ENCODE measurements around the gene CC2D1B. TPM values are rescaled to one million over a fixed set of nuclear protein-coding genes. Genes with fewer than 3 reads are reported as not detected.

The CC2D1B gene
- polyA plus RNA-seq, 3 donors, result 1.7 to 17.5 (median 2.4) TPM

DNA sequence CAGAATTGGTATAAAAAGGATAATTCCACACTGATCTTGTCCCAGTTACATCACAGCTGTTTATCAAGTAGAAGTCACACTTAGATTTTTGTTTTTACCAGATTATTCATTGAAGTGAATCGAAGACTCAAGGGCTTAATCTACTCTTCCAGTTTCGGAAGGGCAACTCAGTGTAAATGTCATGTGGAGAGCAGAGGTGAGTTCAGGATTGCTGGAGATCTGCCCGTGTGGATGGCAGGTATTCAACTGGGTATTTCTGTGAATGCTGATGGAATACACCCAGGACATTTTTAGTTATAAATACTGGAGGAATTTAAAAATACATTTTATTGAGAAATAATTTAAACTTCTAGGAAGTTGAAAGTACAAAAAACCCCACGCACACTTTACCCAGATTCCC, 19.4 kb downstream of the CC2D1B start:
- H3K4me3 ChIP-seq (replicated peaks in 1 of 3; ENCODE audit: low read depth in 2 of 3, low read length in 3 of 3), result no peak overlapping the region
- peaks cover 0 to 13% of the 10 kb centered on the region in 2 donors for H3K36me3 ChIP-seq (replicated peaks in 1 of 2; ENCODE audit: control insufficient read depth in 1 of 2, insufficient read depth in 2 of 2, low read length in 2 of 2)
- no peak overlapping the region for H3K27ac ChIP-seq (ENCODE audit: low read depth in 1 of 2, low read length in 2 of 2)
- Mint-ChIP-seq H3K9me3 (no peaks in the 10 kb centered on the region), H3K27me3 (ENCODE audit: low read depth in 3 of 3) (peaks cover 0 to 2% (median 2%) of the 10 kb centered on the region in 3 donors), H3K4me1 (no peaks in the 10 kb centered on the region), H3K27ac (peak overlapping the region in 1 of 7 donors; percentile 32), H3K4me3 (no peak overlapping the region), H3K36me3 (peaks cover 2 to 15% of the 10 kb centered on the region in 2 donors)
- H3K9me3 ChIP-seq (replicated peaks in 1 of 2; ENCODE audit: control insufficient read depth in 1 of 2, insufficient read depth in 1 of 2, low read length in 2 of 2), result no peaks in the 10 kb centered on the region
- DNase-seq, result no peak
- H4K20me1 ChIP-seq (ENCODE audit: insufficient read depth, low read length), result no peaks in the 10 kb centered on the region
- no peaks in the 10 kb centered on the region for H3K27me3 ChIP-seq (ENCODE audit: control insufficient read depth in 2 of 2, insufficient read depth in 2 of 2, low read length in 2 of 2)
- no peaks in the 10 kb centered on the region for H3K4me1 ChIP-seq (ENCODE audit: control insufficient read depth in 1 of 2, insufficient read depth in 2 of 2, low read length in 2 of 2)
- TF ChIP-seq, protein P1, sequence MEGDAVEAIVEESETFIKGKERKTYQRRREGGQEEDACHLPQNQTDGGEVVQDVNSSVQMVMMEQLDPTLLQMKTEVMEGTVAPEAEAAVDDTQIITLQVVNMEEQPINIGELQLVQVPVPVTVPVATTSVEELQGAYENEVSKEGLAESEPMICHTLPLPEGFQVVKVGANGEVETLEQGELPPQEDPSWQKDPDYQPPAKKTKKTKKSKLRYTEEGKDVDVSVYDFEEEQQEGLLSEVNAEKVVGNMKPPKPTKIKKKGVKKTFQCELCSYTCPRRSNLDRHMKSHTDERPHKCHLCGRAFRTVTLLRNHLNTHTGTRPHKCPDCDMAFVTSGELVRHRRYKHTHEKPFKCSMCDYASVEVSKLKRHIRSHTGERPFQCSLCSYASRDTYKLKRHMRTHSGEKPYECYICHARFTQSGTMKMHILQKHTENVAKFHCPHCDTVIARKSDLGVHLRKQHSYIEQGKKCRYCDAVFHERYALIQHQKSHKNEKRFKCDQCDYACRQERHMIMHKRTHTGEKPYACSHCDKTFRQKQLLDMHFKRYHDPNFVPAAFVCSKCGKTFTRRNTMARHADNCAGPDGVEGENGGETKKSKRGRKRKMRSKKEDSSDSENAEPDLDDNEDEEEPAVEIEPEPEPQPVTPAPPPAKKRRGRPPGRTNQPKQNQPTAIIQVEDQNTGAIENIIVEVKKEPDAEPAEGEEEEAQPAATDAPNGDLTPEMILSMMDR (IDR thresholded peaks at IDR 0.05), result no peak
- no peak overlapping the region for H3K9ac ChIP-seq (ENCODE audit: insufficient read depth, low read length, poor library complexity, severe bottlenecking)
- intact Hi-C loops (cut with micrococcal nuclease), result no loop called here
- H2AFZ ChIP-seq (ENCODE audit: insufficient read depth, low read depth, low read length, poor library complexity, severe bottlenecking), result no peak overlapping the region
- no peaks in the 10 kb centered on the region for H3K79me2 ChIP-seq (ENCODE audit: insufficient read depth, low read length)
- no peak overlapping the region for H3K4me2 ChIP-seq (replicated peaks; ENCODE audit: extremely low read depth, low read length, poor library complexity, severe bottlenecking)
- 100% methylated on average over 1 of the region's 4 CpGs for WGBS (ENCODE audit: insufficient coverage)

DNA sequence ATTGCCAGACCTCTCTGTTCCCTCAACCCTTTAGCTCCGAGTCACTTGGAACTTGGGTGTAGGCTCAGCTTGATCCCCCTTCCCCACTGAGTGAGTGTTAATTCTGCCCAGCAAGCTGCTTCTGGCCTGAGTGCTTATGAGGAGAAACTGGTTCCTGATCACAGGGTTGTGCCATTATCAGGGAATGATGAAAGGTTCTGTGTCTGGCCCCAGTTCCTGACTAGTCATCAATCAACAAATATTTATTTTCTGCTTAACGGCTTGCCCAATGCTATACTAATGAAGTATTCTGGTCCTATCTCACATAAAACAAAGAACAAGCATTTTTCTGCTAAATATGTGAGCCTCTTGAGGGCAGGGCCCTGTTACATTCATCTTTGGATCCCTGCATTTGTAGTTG, 20.8 kb downstream of the CC2D1B start:
- H3K27me3 ChIP-seq (ENCODE audit: control insufficient read depth in 2 of 2, insufficient read depth in 2 of 2, low read length in 2 of 2), result no peaks in the 10 kb centered on the region
- no peaks in the 10 kb centered on the region for H3K79me2 ChIP-seq (ENCODE audit: insufficient read depth, low read length)
- H3K4me3 Mint-ChIP-seq, result no peak overlapping the region
- DNase-seq, result no peak
- TF ChIP-seq, protein P1 (IDR thresholded peaks at IDR 0.05), result no peak
- H3K27ac ChIP-seq (ENCODE audit: low read depth in 1 of 2, low read length in 2 of 2), result no peak overlapping the region
- H3K9me3 ChIP-seq (replicated peaks in 1 of 2; ENCODE audit: control insufficient read depth in 1 of 2, insufficient read depth in 1 of 2, low read length in 2 of 2), result no peaks in the 10 kb centered on the region
- no peaks in the 10 kb centered on the region for H3K4me1 Mint-ChIP-seq
- peaks cover 0 to 4% of the 10 kb centered on the region in 2 donors for H3K36me3 Mint-ChIP-seq
- no peaks in the 10 kb centered on the region for H3K4me1 ChIP-seq (ENCODE audit: control insufficient read depth in 1 of 2, insufficient read depth in 2 of 2, low read length in 2 of 2)
- no peak overlapping the region for H3K27ac Mint-ChIP-seq
- H3K4me3 ChIP-seq (replicated peaks in 1 of 3; ENCODE audit: low read depth in 2 of 3, low read length in 3 of 3), result no peak overlapping the region
- H3K9ac ChIP-seq (ENCODE audit: insufficient read depth, low read length, poor library complexity, severe bottlenecking), result no peak overlapping the region
- no peaks in the 10 kb centered on the region for H4K20me1 ChIP-seq (ENCODE audit: insufficient read depth, low read length)
- peaks cover 0 to 2% (median 2%) of the 10 kb centered on the region in 3 donors for H3K27me3 Mint-ChIP-seq (ENCODE audit: low read depth in 3 of 3)
- H3K9me3 Mint-ChIP-seq, result no peaks in the 10 kb centered on the region
- H3K36me3 ChIP-seq (replicated peaks in 1 of 2; ENCODE audit: control insufficient read depth in 1 of 2, insufficient read depth in 2 of 2, low read length in 2 of 2), result no peaks in the 10 kb centered on the region
- H3K4me2 ChIP-seq (replicated peaks; ENCODE audit: extremely low read depth, low read length, poor library complexity, severe bottlenecking), result no peak overlapping the region
- no CpG with 5 or more reads among the region's 2 CpGs for WGBS (ENCODE audit: insufficient coverage)
- no peak overlapping the region for H2AFZ ChIP-seq (ENCODE audit: insufficient read depth, low read depth, low read length, poor library complexity, severe bottlenecking)
- intact Hi-C loops (cut with micrococcal nuclease), result no loop called here

Data from CD14-positive monocyte (primary cell).